NCI-H2196 treated with DMSO at 0.1 percent for 48 hours (cell line): ENCODE measurements around the gene MCUB.
A peak's percentile ranks its signal among the peaks of the same experiment; 100 is the strongest.
"Not testable (repeated sequence)": the region's sequence is repeated elsewhere in the genome, so short reads cannot be mapped to it uniquely, and the experiment has no call there.

Experiments
- DNase-seq: peaks from one replicate; lab custom pipeline; 2025; ENCODE audit not compliant: unreplicated experiment; lab: John Stamatoyannopoulos, UW

Gene MCUB

GRCh38 chr4:109559983-109560686, at the start of gene MCUB:
TSS of gene MCUB (plus strand) at chr4:109560246. CDS start at chr4:109560338, 92 bp downstream.
- DNase-seq: peak; percentile 69

- no peak for DNase-seq
Measured at GRCh38 chr4:109510687-109511086, 49.4 kb upstream of the MCUB start.

- no peak for DNase-seq
Measured at GRCh38 chr4:109511414-109511813, 48.6 kb upstream of the MCUB start.

DNA sequence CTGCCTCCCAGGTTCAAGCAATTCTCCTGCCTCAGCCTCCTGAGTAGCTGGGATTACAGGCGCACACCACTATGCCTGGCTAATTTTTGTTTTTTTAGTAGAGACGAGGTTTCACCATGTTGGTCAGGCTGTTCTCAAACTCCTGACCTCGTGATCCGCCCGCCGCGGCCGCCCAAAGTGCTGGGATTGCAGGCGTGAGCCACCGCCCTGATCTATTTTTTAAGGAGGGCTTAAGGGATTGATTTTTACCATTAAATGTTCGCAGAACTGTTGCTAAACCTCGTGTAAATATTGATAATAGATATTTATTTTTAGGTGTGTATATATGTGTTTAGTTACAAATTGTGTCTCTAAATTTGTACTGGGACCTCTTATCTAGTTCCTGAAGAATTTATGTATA, 46.7 kb upstream of the MCUB start:
- not testable (repeated sequence) for DNase-seq

GRCh38 chr4:109532182-109532581, 27.9 kb upstream of the MCUB start:
- DNase-seq: no peak

DNA sequence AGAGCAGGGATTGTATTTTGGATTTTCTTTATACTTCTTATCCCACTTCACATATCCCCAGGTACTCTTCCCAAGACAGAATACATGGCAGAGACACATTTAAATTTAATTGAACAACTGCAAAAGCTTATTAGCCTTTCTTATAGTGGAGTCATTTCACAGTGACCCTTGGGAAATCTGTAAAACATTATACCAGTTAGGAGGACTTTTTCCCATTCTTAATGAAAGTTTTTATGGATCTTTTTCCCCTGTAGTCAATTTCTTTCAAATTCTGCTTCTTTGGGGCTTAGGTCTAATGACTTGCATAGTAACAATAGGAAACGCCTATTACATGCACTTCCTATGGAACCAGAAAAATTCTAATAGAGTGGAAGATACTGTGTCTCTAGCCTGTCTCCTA, 14.6 kb upstream of the MCUB start:
- no peak for DNase-seq

DNA sequence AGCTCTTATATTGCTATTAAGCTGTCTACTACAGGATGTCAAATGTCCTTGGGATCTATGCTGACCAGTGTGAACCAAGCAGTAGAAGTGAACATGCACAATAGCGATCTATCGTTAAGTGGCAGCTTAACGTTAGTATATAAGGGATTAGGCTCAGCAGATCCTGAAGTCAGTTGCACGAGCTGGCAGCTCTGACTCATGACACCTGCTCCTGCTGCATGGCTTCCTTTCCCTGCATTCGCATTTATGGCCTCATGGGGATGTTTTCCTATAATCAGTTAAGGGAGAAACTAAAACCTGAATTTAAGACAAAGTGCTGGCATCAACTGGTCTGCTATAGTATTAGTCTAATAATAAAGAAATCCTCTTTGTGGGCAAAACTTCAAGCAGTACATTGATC, 12.7 kb upstream of the MCUB start:
- no peak for DNase-seq

DNA sequence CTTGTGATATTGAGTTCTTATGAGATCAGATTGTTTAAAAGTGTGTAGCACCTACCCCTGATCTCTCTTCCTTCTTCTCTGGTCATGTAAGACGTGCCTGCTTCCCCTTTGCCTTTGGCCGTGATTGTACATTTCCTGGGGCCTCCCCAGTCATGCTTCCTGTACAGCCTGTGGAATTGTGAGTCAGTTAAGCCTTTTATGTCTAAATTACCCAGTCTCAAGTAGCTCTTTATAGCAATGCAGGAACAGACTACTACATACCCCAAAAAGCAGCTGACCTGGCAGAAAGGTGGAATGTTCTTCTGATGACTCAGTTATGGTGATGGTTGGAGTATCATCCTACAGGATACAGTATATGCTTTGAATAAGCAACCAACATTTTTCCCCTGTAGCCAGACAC, 11.4 kb upstream of the MCUB start:
- no peak for DNase-seq

- DNase-seq: no peak
Measured at GRCh38 chr4:109552237-109552636, 7.8 kb upstream of the MCUB start.

DNA sequence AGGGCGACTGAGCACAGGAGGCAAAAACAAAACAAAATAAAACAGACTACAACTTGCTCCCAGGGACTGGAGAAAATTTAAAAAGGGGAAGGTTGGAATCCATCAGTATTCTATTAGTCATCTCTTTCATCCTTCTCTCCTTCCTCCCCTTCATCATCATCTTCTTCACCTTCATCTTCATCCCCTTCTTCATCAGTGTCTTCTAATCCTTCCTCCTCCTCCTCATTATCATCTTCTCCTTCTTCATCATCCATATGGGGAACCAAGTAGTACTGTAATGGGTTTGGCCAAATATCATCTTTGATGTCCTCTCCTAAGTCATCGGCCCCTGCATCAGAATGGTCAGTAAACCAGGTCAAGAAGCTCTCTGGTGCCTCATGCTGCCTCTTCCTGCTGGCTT, 6.9 kb upstream of the MCUB start:
- no peak for DNase-seq

GRCh38 chr4:109554971-109555370, 5.1 kb upstream of the MCUB start:
- no peak for DNase-seq

- no peak for DNase-seq
Measured at GRCh38 chr4:109557433-109557832, 2.6 kb upstream of the MCUB start.

- DNase-seq: not testable (repeated sequence)
Measured at GRCh38 chr4:109558095-109558494, 2.0 kb upstream of the MCUB start.

- peak; percentile 42 for DNase-seq
Measured at GRCh38 chr4:109559625-109559982, 442 bp upstream of the MCUB start.

DNA sequence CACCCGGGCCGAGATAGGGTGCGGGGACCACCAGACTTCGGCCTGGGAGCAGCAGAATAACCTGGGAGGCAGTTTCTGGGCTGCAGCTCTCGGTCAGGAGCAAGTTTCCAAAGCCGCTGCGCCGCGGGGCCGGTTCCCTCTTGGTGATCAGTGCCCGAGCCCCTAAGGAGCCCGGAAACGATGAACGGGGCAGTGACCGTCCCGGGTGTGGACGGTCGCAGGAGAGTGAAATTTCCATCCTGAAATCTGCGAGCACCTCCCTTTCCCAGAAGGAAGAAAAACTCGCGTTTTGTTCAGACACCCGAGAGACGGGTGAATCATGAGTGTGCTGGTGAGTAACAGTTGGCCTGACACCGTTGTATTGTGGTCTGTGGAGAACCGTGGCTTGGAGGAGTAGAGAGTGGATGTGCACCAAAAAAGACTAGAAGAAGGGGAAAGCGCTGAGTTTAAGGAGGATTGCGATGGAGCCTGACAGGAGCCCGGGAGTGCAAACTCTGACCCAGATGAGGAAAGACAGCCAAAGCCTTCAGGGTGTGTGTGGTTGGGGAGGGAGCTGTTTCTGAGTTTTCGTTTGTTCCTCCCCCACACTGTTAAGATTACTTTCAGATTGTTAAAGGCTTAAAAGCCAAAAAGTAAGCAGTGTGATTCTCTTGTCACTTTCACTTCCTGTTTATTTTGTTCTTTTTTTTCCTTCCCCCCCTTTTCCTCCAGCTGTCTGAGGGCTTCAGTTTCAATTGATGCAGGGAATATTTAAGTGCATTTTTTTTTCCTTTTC, 828 bp downstream of the MCUB start:
- DNase-seq: no peak

DNA sequence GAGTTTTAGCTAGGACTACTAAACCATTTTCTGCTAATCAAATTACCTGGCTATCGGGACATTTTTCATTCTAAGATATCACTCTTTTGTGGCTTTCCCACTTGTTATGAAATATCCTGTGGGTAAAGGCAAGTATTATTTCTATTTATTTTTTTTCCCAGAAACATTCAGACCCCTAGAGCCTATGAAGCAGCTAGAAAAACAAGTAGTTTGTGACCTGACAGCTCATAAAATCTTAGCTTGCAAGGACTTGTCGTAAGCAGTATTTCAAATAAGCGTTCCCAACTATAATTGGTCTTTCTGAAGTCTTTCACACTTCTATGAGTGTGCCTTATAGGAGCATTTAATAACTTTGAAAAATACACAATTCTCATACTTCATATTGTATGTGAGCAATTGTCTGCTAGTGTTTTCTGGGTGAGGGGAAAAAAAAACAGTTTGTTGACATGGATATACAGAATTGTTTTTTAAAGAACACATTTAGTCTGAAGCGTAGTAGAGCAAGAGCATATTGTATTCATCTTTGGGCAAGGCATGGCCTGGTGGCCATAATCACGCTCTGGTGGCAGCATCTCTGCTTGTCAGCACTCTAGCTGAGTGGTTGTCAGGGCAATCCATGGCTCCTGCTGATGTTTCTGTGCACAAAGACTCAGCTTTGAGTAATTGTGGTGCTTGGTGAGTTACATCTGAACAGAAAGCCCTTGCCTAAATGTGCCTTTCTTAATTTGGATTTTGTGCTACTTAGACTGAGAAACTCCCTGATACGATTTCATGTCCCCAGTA, 2.6 kb downstream of the MCUB start:
- no peak for DNase-seq

- no peak for DNase-seq
Measured at GRCh38 chr4:109571494-109571893, 11.4 kb downstream of the MCUB start.

- DNase-seq: no peak
Measured at GRCh38 chr4:109572154-109572553, 12.1 kb downstream of the MCUB start.

DNA sequence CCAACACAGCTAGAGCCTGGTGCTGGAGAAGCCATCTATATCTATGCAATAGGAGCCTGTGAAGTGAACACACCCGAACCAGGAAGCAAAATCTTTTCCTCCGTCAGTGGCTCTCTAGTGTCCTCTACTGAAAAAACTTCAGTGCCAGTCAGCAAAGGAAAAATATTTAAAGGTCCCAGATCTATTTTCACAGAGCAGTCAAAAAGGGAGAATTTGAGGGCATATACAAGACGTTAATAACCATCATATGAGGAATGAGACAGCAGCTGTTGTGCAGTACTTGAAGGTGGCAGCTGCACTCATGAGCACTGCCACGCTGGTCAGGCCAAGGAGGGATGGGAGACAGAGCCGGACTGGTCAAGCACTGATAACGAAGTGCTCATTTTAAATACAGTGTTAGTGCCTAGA, 14.4 kb downstream of the MCUB start:
- no peak for DNase-seq

DNA sequence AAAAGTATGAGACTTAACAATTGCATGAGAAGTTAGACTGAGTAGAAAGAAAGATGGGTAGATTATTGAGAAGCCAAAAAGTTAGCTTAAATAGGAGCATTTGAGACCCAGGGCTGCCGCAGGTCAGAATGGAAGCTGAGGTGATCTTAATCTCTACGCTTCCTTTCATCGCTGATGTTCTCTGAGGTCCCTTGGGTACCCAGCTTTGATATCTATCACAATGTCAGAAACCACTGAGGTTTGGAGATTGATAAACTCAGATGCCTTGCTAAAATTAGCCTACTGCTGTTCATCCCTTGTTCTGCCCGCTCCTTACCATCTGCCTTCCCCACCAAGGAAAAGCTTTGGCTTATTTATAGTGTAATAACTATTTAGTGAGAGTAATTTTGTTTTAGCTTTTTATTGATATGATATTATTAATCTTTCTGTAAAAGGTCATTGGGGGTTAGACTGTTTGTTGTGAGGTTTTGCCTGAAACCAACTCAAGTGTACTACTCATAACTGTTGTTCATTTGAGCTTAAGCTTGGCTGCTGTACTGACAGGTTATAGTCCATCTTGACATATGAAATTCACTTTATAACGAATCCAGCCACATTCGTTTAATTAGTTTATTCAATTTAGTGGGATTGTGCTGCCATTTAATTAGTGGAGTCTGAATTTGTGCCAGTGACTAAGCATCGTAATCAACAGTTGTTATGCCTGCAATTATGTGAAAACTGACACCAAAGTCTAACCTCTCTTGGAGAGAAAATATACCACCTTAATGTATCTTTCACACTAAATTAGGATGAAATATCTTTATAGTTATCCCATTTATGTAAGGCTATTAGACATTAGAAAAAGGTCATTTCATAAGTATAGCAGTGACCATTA, 15.1 kb downstream of the MCUB start:
- DNase-seq: no peak

- no peak for DNase-seq
Measured at GRCh38 chr4:109576462-109576861, 16.4 kb downstream of the MCUB start.
